HepG2 (cell line): Measurements from ENCODE around the gene RPTOR. TPM values are rescaled to one million over a fixed set of nuclear protein-coding genes. Genes with fewer than 3 reads are reported as not detected.

Experiments
- ATAC-seq: fragments of 200-7000 bp; cut with Tn5 transposase; 3 replicates; pipeline ENCODE4 v1.9.1; 2020; ENCODE audit warnings: mild to moderate bottlenecking, moderate library complexity
- BruUV-seq: library from RNA; stranded (reverse); fragments of 400-500 nt; replicated peaks from 2 replicates; lab custom pipeline; 2021; lab: Mats Ljungman, UMichigan
- CTCF ChIA-PET: fragments of 300-600 bp; formaldehyde crosslinking; extraction: SDS; loops from one replicate; lab custom pipeline; 2021; ENCODE audit warnings: low total read pairs, inconsistent platforms, low intra/inter-chr PET ratio; lab: Yijun Ruan, JAX
- POLR2A ChIA-PET: fragments of 350-600 bp; sonication (Branson Sonifier 250); formaldehyde crosslinking; loops from one replicate; lab custom pipeline; 2020; ENCODE audit warnings: antibody characterized with exemption, inconsistent platforms; lab: Yijun Ruan, JAX
- DNase-seq: peaks from one replicate; pipeline ENCODE4 v3.0.0-alpha.2; 2015; ENCODE audit warnings: low spot score
- FAIRE-seq: peaks from 3 replicates; lab custom pipeline; 2011; peaks lifted over from hg19 to GRCh38; lab: Jason Lieb, UNC
- H2AFZ ChIP-seq: one replicate; pipeline ENCODE4 v1.6.1; 2011; ENCODE audit warnings: low read length, inconsistent platforms
- H3K27ac ChIP-seq: fragments of 300-600 bp; 3 replicates; pipeline ENCODE4 v1.8.0; 2011; ENCODE audit warnings: mixed run types, mild to moderate bottlenecking, mixed read lengths, low read length, inconsistent platforms; ENCODE audit not compliant: insufficient read depth; ENCODE audit errors: extremely low read length
- H3K27me3 ChIP-seq, 2 experiments: fragments of 200-600 bp in 1 of 2; 2 replicates in 1 of 2; 3 replicates in 1 of 2; pipeline versions ENCODE4 v1.6.0 to v1.8.0; 2011; ENCODE audit warnings: low read length in 2 of 2, mild to moderate bottlenecking in 2 of 2, moderate library complexity in 2 of 2, inconsistent platforms in 1 of 2; ENCODE audit not compliant: insufficient read depth in 2 of 2, control insufficient read depth in 1 of 2
- H3K36me3 ChIP-seq, 2 experiments: fragments of 200-600 bp in 1 of 2; replicated peaks in 1 of 2; 2 replicates in 1 of 2; 3 replicates in 1 of 2; pipeline versions ENCODE4 v1.5.1 to v1.8.0; 2011; ENCODE audit warnings: low read length in 2 of 2, inconsistent platforms in 1 of 2; ENCODE audit not compliant: insufficient read depth in 2 of 2, control insufficient read depth in 1 of 2
- H3K4me1 ChIP-seq: 2 replicates; pipeline ENCODE4 v1.5.1; 2012; ENCODE audit warnings: low read length, inconsistent platforms; ENCODE audit not compliant: insufficient read depth
- H3K4me2 ChIP-seq: 2 replicates; pipeline ENCODE4 v1.6.0; 2011; ENCODE audit warnings: low read depth, low read length, inconsistent platforms
- H3K4me3 ChIP-seq, 3 experiments: fragments of 200-600 bp in 1 of 3; sonication (generic), shearing (Covaris generic) in 1 of 3; replicated peaks in 1 of 3; 2 replicates each; pipeline ENCODE4 v1.5.1; 2011 to 2016; ENCODE audit warnings: low read length in 3 of 3, inconsistent platforms in 2 of 3, low read depth in 2 of 3, mild to moderate bottlenecking in 2 of 3, control low read depth in 1 of 3, mixed read lengths in 1 of 3; ENCODE audit not compliant: insufficient read depth in 1 of 3
- H3K79me2 ChIP-seq: one replicate; pipeline ENCODE4 v1.6.1; 2011; ENCODE audit warnings: low read length, inconsistent platforms; ENCODE audit not compliant: insufficient read depth
- H3K9ac ChIP-seq: 2 replicates; pipeline ENCODE4 v1.6.0; 2011; ENCODE audit warnings: mild to moderate bottlenecking, low read depth, low read length, inconsistent platforms; ENCODE audit not compliant: insufficient read depth
- H3K9me3 ChIP-seq: 2 replicates; pipeline ENCODE4 v1.5.1; 2012; ENCODE audit warnings: mild to moderate bottlenecking, low read length
- H4K20me1 ChIP-seq: 2 replicates; pipeline ENCODE4 v1.6.0; 2011; ENCODE audit warnings: inconsistent platforms, mild to moderate bottlenecking, low read length, moderate library complexity; ENCODE audit not compliant: insufficient read depth
- CAMTA2 ChIP-seq: sonication (generic); formaldehyde crosslinking; IDR thresholded peaks from 2 replicates; pipeline ENCODE4 v1.4.0; 2020; ENCODE audit warnings: mild to moderate bottlenecking, missing genetic modification reagents, borderline replicate concordance
- HMG20B ChIP-seq: conservative IDR thresholded peaks from 2 replicates; pipeline ENCODE4 v1.6.1; 2016; ENCODE audit warnings: missing genetic modification reagents, missing compliant biosample characterization
- JUN ChIP-seq: sonication (generic); formaldehyde crosslinking; IDR thresholded peaks from 2 replicates; pipeline ENCODE4 v1.4.0; 2020; ENCODE audit warnings: mild to moderate bottlenecking, missing genetic modification reagents
- RAD21 ChIP-seq: fragments of 450-650 bp; formaldehyde crosslinking; IDR thresholded peaks from 2 replicates; pipeline ENCODE4 v1.5.0; 2020; ENCODE audit warnings: mild to moderate bottlenecking
- RCOR2 ChIP-seq: IDR thresholded peaks from 2 replicates; pipeline ENCODE4 v1.6.1; 2016; ENCODE audit warnings: missing biosample characterization, missing genetic modification reagents
- RFX1 ChIP-seq: fragments of 450-650 bp; IDR thresholded peaks from 2 replicates; pipeline ENCODE4 v1.6.1; 2017
- WGBS: methylation state at CpG from one replicate; pipeline ENCODE4 v1.1.6; 2017; ENCODE audit warnings: low lambda C conversion rate; 5-methylcytosine and 5-hydroxymethylcytosine counted together
- in situ Hi-C: cut with HindIII; loops from 2 replicates; pipeline ENCODE4 v1.10.0; 2017; ENCODE audit warnings: low pct_unique_long_range_greater_than_20kb; ENCODE audit not compliant: extremely low pct_ligation_motif_present
- intact Hi-C: fragments of 100-400 bp; cut with micrococcal nuclease; formaldehyde crosslinking; loops from one replicate; pipeline ENCODE4 v1.10.0; 2022; ENCODE audit not compliant: unreplicated experiment
- polyA plus RNA-seq, 8 experiments: library from polyadenylated mRNA; depleted of rRNA in 3 of 8; stranded (reverse) in 7 of 8; unstranded in 1 of 8; fragments of >200 nt; fragmentation: Illumina TruSeq in 4 of 8; extraction: Trizol in 4 of 8; gene quantifications; 2 replicates each; pipeline versions ENCODE4 v1.2.1 to v1.2.3, GENCODE V29; 2011 to 2016; ENCODE audit warnings: low read depth in 4 of 8, missing spikeins in 1 of 8, mixed read lengths in 1 of 8; ENCODE audit not compliant: insufficient read depth in 1 of 8
- total RNA-seq, 5 experiments: library from RNA; depleted of rRNA; stranded (reverse); fragments of >200 nt; fragmentation: Illumina TruSeq; extraction: Trizol; gene quantifications; 2 replicates each; pipeline ENCODE4 v1.2.3, GENCODE V29; 2016; ENCODE audit warnings: low read depth in 1 of 5
- TF ChIP-seq, protein P1 (sequence below): sonication (generic); formaldehyde crosslinking; IDR thresholded peaks from 2 replicates; pipeline ENCODE4 v1.4.0; 2020; ENCODE audit warnings: mild to moderate bottlenecking, missing genetic modification reagents
- TF ChIP-seq, protein P2 (sequence below): sonication (generic); formaldehyde crosslinking; IDR thresholded peaks from 2 replicates; pipeline ENCODE4 v1.4.0; 2020; ENCODE audit warnings: mild to moderate bottlenecking, missing genetic modification reagents
- TF ChIP-seq, protein P3 (sequence below): sonication (generic); formaldehyde crosslinking; IDR thresholded peaks from 2 replicates; pipeline ENCODE4 v1.4.0; 2020; ENCODE audit warnings: mild to moderate bottlenecking, missing genetic modification reagents, borderline replicate concordance
- TF ChIP-seq, protein P4 (sequence below): sonication (generic); formaldehyde crosslinking; conservative IDR thresholded peaks from 2 replicates; pipeline ENCODE4 v1.4.0; 2020; ENCODE audit warnings: mild to moderate bottlenecking, missing genetic modification reagents, moderate library complexity
- TF ChIP-seq, protein P5 (sequence below): sonication (generic); formaldehyde crosslinking; IDR thresholded peaks from 2 replicates; pipeline ENCODE4 v1.9.0; 2021; ENCODE audit warnings: missing genetic modification reagents, borderline replicate concordance

The RPTOR gene
- total and polyA plus RNA-seq, 2 of the 13 experiments (the other 11 are each of a cell fraction or from before 2014, with no cell fraction given) = 6.6 to 25.3 TPM

DNA sequence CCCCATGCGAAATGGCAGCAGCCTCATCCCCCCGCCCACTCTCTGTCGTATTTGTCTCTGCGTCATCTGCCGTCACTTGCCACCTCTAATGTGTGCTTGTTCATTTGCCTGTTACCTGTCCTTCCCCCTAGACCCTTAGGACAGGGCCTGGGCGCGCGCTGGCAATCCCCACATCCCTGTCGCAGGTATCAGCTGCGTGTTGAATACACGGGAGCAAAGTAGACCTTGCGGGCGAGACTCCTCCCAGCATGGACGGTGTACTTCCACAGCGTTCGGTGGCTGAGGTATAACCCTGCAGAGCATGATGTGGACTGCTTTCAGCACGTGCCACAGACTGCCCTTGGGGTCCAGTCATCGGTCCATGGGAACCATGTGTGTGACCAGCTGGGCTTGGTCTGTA lies 276.9 kb downstream of the RPTOR start:
- H3K27me3 ChIP-seq = no peaks in the 10 kb centered on the region
- FAIRE-seq (no peak), DNase-seq (no peak), ATAC-seq (no peak)
- no peak overlapping the region for H3K9ac ChIP-seq
- peaks cover 3% of the 10 kb centered on the region; the same call in 1 of the 2 replicates for H4K20me1 ChIP-seq
- intact Hi-C loops (no loop called here), in situ Hi-C loops (no loop called here)
- H2AFZ ChIP-seq = no peak overlapping the region
- H3K9me3 ChIP-seq = no peaks in the 10 kb centered on the region
- no peak overlapping the region for H3K27ac ChIP-seq
- H3K4me2 ChIP-seq = no peak overlapping the region
- ChIA-PET CTCF (no interaction called here), POLR2A (no interaction called here)
- BruUV-seq = no TSS peak
- peaks cover 8% of the 10 kb centered on the region; the same call in 1 of the 2 replicates for H3K4me1 ChIP-seq
- H3K4me3 ChIP-seq = no peak overlapping the region
- over 99% methylated on average over 18 of the region's 18 CpGs for WGBS
- H3K36me3 ChIP-seq = peaks cover 25 to 43% of the 10 kb centered on the region in 2 experiments
- H3K79me2 ChIP-seq = no peaks in the 10 kb centered on the region
- TF ChIP-seq JUN (CRISPR knock-in tag) (no peak), CAMTA2 (CRISPR knock-in tag) (no peak), HMG20B (no peak), RCOR2 (no peak), RFX1 (no peak), RAD21 (CRISPR knock-in tag) (no peak)
- TF ChIP-seq, protein P1, sequence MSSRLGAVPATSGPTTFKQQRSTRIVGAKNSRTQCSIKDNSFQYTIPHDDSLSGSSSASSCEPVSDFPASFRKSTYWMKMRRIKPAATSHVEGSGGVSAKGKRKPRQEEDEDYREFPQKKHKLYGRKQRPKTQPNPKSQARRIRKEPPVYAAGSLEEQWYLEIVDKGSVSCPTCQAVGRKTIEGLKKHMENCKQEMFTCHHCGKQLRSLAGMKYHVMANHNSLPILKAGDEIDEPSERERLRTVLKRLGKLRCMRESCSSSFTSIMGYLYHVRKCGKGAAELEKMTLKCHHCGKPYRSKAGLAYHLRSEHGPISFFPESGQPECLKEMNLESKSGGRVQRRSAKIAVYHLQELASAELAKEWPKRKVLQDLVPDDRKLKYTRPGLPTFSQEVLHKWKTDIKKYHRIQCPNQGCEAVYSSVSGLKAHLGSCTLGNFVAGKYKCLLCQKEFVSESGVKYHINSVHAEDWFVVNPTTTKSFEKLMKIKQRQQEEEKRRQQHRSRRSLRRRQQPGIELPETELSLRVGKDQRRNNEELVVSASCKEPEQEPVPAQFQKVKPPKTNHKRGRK (CRISPR knock-in tag) = no peak
- TF ChIP-seq, protein P2, sequence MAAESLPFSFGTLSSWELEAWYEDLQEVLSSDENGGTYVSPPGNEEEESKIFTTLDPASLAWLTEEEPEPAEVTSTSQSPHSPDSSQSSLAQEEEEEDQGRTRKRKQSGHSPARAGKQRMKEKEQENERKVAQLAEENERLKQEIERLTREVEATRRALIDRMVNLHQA (CRISPR knock-in tag) = no peak
- TF ChIP-seq, protein P3, sequence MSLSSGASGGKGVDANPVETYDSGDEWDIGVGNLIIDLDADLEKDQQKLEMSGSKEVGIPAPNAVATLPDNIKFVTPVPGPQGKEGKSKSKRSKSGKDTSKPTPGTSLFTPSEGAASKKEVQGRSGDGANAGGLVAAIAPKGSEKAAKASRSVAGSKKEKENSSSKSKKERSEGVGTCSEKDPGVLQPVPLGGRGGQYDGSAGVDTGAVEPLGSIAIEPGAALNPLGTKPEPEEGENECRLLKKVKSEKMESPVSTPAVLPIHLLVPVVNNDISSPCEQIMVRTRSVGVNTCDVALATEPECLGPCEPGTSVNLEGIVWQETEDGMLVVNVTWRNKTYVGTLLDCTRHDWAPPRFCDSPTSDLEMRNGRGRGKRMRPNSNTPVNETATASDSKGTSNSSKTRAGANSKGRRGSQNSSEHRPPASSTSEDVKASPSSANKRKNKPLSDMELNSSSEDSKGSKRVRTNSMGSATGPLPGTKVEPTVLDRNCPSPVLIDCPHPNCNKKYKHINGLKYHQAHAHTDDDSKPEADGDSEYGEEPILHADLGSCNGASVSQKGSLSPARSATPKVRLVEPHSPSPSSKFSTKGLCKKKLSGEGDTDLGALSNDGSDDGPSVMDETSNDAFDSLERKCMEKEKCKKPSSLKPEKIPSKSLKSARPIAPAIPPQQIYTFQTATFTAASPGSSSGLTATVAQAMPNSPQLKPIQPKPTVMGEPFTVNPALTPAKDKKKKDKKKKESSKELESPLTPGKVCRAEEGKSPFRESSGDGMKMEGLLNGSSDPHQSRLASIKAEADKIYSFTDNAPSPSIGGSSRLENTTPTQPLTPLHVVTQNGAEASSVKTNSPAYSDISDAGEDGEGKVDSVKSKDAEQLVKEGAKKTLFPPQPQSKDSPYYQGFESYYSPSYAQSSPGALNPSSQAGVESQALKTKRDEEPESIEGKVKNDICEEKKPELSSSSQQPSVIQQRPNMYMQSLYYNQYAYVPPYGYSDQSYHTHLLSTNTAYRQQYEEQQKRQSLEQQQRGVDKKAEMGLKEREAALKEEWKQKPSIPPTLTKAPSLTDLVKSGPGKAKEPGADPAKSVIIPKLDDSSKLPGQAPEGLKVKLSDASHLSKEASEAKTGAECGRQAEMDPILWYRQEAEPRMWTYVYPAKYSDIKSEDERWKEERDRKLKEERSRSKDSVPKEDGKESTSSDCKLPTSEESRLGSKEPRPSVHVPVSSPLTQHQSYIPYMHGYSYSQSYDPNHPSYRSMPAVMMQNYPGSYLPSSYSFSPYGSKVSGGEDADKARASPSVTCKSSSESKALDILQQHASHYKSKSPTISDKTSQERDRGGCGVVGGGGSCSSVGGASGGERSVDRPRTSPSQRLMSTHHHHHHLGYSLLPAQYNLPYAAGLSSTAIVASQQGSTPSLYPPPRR (CRISPR knock-in tag) = no peak
- TF ChIP-seq, protein P4, sequence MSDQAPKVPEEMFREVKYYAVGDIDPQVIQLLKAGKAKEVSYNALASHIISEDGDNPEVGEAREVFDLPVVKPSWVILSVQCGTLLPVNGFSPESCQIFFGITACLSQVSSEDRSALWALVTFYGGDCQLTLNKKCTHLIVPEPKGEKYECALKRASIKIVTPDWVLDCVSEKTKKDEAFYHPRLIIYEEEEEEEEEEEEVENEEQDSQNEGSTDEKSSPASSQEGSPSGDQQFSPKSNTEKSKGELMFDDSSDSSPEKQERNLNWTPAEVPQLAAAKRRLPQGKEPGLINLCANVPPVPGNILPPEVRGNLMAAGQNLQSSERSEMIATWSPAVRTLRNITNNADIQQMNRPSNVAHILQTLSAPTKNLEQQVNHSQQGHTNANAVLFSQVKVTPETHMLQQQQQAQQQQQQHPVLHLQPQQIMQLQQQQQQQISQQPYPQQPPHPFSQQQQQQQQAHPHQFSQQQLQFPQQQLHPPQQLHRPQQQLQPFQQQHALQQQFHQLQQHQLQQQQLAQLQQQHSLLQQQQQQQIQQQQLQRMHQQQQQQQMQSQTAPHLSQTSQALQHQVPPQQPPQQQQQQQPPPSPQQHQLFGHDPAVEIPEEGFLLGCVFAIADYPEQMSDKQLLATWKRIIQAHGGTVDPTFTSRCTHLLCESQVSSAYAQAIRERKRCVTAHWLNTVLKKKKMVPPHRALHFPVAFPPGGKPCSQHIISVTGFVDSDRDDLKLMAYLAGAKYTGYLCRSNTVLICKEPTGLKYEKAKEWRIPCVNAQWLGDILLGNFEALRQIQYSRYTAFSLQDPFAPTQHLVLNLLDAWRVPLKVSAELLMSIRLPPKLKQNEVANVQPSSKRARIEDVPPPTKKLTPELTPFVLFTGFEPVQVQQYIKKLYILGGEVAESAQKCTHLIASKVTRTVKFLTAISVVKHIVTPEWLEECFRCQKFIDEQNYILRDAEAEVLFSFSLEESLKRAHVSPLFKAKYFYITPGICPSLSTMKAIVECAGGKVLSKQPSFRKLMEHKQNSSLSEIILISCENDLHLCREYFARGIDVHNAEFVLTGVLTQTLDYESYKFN = no peak
- TF ChIP-seq, protein P5, sequence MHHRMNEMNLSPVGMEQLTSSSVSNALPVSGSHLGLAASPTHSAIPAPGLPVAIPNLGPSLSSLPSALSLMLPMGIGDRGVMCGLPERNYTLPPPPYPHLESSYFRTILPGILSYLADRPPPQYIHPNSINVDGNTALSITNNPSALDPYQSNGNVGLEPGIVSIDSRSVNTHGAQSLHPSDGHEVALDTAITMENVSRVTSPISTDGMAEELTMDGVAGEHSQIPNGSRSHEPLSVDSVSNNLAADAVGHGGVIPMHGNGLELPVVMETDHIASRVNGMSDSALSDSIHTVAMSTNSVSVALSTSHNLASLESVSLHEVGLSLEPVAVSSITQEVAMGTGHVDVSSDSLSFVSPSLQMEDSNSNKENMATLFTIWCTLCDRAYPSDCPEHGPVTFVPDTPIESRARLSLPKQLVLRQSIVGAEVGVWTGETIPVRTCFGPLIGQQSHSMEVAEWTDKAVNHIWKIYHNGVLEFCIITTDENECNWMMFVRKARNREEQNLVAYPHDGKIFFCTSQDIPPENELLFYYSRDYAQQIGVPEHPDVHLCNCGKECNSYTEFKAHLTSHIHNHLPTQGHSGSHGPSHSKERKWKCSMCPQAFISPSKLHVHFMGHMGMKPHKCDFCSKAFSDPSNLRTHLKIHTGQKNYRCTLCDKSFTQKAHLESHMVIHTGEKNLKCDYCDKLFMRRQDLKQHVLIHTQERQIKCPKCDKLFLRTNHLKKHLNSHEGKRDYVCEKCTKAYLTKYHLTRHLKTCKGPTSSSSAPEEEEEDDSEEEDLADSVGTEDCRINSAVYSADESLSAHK = no peak
